ENCODE measurements around the gene ZDHHC22.

The ZDHHC22 gene

DNA sequence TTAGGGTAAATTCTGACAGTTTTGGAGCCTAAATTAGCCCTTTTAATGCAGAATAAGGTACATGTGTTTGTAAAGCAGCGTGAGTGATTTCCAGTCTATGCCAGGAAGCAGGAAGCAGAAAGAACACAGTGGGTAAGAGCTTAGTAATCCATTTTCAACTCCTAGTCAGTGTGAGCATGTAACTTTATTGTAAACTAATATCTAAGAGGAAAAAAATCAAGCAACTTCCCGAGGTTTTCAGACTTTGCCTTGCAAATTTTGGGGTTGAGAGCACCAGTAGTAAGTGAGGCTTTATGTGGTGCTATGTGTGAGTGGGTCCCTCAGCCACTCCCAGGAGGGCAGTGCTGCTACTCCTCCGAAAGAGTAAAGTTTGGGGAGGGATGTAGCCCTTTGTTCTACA, 40.6 kb downstream of the ZDHHC22 start:
- Histone ChIP-seq H3K4me3 (replicated peaks; ENCODE audit: insufficient read depth, low read length) (no peak overlapping the region), H3K27me3 (ENCODE audit: insufficient read depth, poor library complexity, severe bottlenecking) (no peaks in the 10 kb centered on the region), H3K27ac (replicated peaks) (no peak overlapping the region)
- no peak for TF ChIP-seq SPI1 (IDR thresholded peaks at IDR 0.05; ENCODE audit: borderline replicate concordance, low read depth)
- TF ChIP-seq, protein P1, sequence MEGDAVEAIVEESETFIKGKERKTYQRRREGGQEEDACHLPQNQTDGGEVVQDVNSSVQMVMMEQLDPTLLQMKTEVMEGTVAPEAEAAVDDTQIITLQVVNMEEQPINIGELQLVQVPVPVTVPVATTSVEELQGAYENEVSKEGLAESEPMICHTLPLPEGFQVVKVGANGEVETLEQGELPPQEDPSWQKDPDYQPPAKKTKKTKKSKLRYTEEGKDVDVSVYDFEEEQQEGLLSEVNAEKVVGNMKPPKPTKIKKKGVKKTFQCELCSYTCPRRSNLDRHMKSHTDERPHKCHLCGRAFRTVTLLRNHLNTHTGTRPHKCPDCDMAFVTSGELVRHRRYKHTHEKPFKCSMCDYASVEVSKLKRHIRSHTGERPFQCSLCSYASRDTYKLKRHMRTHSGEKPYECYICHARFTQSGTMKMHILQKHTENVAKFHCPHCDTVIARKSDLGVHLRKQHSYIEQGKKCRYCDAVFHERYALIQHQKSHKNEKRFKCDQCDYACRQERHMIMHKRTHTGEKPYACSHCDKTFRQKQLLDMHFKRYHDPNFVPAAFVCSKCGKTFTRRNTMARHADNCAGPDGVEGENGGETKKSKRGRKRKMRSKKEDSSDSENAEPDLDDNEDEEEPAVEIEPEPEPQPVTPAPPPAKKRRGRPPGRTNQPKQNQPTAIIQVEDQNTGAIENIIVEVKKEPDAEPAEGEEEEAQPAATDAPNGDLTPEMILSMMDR (IDR thresholded peaks at IDR 0.05; ENCODE audit: insufficient read depth, low read length), result no peak
- TF ChIP-seq, protein P2, sequence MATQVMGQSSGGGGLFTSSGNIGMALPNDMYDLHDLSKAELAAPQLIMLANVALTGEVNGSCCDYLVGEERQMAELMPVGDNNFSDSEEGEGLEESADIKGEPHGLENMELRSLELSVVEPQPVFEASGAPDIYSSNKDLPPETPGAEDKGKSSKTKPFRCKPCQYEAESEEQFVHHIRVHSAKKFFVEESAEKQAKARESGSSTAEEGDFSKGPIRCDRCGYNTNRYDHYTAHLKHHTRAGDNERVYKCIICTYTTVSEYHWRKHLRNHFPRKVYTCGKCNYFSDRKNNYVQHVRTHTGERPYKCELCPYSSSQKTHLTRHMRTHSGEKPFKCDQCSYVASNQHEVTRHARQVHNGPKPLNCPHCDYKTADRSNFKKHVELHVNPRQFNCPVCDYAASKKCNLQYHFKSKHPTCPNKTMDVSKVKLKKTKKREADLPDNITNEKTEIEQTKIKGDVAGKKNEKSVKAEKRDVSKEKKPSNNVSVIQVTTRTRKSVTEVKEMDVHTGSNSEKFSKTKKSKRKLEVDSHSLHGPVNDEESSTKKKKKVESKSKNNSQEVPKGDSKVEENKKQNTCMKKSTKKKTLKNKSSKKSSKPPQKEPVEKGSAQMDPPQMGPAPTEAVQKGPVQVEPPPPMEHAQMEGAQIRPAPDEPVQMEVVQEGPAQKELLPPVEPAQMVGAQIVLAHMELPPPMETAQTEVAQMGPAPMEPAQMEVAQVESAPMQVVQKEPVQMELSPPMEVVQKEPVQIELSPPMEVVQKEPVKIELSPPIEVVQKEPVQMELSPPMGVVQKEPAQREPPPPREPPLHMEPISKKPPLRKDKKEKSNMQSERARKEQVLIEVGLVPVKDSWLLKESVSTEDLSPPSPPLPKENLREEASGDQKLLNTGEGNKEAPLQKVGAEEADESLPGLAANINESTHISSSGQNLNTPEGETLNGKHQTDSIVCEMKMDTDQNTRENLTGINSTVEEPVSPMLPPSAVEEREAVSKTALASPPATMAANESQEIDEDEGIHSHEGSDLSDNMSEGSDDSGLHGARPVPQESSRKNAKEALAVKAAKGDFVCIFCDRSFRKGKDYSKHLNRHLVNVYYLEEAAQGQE (IDR thresholded peaks at IDR 0.05; ENCODE audit: insufficient replicate concordance, low read depth), result no peak
- no peak for TF ChIP-seq GABPA (IDR thresholded peaks at IDR 0.05; ENCODE audit: low read depth)
- no peak for TF ChIP-seq POLR2AphosphoS5 (IDR thresholded peaks at IDR 0.05; ENCODE audit: low read depth)
- DNase-seq (ENCODE audit: low read depth in 1 of 2, low spot score in 1 of 2), result no peak

DNA sequence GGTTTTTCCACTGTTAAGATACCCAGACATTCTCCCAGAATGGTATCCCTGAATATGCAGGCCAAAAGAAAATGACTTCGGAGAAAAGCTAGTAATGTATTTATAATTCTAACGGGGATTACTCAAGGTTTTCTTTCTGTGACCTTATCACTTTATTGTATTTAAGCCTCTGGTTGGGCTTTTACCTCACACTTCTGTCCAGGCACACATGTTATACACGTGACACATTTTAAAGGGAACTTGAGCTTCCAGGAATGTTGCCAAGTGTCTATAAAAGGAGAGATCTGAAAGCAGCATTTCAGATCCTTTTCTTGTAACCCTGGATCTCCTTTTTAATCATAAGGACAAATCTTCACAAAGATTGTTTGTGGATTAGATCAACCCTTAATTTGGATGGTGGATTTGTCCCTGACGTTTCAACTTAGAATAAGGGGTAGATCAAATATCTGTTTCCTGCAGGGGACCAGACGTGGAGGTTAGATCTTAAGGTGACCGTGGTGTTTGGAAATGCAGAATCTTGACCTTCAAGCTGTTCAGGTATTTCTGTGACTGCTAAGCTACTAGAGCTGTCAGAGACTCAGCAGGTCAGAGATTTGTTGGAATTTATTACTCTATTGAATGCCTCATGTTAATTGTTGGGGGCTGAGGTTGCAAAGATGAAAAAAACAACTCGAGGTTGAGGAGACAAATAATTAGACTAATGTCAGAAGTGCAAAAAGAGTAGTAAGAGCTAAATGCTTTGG, 42.0 kb downstream of the ZDHHC22 start:
- Histone ChIP-seq H3K27me3 (ENCODE audit: insufficient read depth, poor library complexity, severe bottlenecking) (no peaks in the 10 kb centered on the region), H3K27ac (replicated peaks) (no peak overlapping the region), H3K4me3 (replicated peaks; ENCODE audit: insufficient read depth, low read length) (no peak overlapping the region)
- no peak for TF ChIP-seq GABPA (IDR thresholded peaks at IDR 0.05; ENCODE audit: low read depth)
- TF ChIP-seq, protein P2 (IDR thresholded peaks at IDR 0.05; ENCODE audit: insufficient replicate concordance, low read depth), result no peak
- no peak for TF ChIP-seq POLR2AphosphoS5 (IDR thresholded peaks at IDR 0.05; ENCODE audit: low read depth)
- no peak for TF ChIP-seq SPI1 (IDR thresholded peaks at IDR 0.05; ENCODE audit: borderline replicate concordance, low read depth)
- TF ChIP-seq, protein P1 (IDR thresholded peaks at IDR 0.05; ENCODE audit: insufficient read depth, low read length), result no peak
- DNase-seq (ENCODE audit: low read depth in 1 of 2, low spot score in 1 of 2), result no peak

DNA sequence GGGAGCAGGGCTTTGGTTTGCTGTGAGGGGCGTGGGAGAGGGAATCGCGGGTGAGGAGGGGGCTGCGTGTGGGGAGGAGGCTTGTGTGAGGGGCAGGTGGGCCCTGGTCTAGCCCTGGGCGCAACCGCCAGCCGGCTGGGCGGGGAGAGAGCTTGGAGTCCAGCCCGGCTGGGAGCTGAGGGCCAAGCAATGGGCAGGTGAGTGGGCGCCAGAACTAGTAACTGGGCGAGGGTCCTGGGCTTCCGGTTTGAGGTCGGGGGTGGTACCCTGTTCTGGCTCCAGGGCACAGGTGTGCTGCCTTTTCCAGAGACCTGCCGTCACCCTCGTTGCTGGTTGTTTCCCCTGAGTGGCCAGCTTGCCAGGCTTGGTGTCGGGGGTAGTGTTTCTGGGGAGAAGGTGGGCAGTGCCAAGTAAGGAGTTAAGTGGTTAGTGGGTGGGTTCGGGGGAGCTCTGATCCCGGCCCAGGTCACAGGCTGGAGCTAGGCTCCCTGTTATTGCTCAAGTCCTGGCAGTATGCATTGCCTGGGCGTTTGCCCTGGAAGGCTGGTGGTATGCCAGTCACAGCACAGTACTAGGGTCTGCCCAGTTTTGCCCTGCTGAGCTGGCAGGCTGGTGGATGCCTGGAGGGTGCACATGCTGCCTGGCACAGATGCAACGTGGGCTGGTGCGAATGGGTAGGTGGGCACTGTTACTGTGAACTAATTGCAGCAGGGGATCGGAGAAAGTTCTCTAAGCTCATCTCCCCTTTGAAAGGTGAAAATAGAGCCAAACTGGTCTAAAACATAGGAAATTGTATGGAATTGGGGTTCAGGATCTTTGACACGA, 42.9 kb downstream of the ZDHHC22 start:
- Histone ChIP-seq H3K27me3 (ENCODE audit: insufficient read depth, poor library complexity, severe bottlenecking) (no peaks in the 10 kb centered on the region), H3K4me3 (replicated peaks; ENCODE audit: insufficient read depth, low read length) (peak overlapping the region; percentile 72), H3K27ac (replicated peaks) (peak overlapping the region; percentile 82)
- no peak for DNase-seq (ENCODE audit: low read depth in 1 of 2, low spot score in 1 of 2)
- TF ChIP-seq SPI1 (IDR thresholded peaks at IDR 0.05; ENCODE audit: borderline replicate concordance, low read depth), result no peak
- TF ChIP-seq POLR2AphosphoS5 (IDR thresholded peaks at IDR 0.05; ENCODE audit: low read depth), result no peak
